ENCODE measurements around the gene MUC6.

Gene MUC6

GRCh38 chr11:1013631-1013935 is 22.9 kb downstream of the MUC6 start:
- over 99% methylated on average over 12 of the region's 12 CpGs for WGBS
- Histone ChIP-seq H4K91ac (ENCODE audit: low read length) (no peak overlapping the region), H2BK15ac (ENCODE audit: low read depth, poor library complexity, severe bottlenecking) (no peak overlapping the region), H2BK120ac (ENCODE audit: low read depth, low read length) (no peak overlapping the region), H3K36me3 (ENCODE audit: control insufficient read depth in 1 of 2, insufficient read depth in 2 of 2, low read depth in 1 of 2, low read length in 2 of 2) (peaks cover 44 to 85% of the 10 kb centered on the region in 2 experiments), H2AFZ (ENCODE audit: low read depth, low read length) (no peak overlapping the region), H3K9ac (ENCODE audit: low read length) (no peak overlapping the region), H3K4me3 (ENCODE audit: insufficient read depth in 1 of 2, low read depth in 1 of 2, low read length in 2 of 2) (no peak overlapping the region), H3K4ac (ENCODE audit: low read depth in 1 of 2, low read length in 2 of 2) (no peak overlapping the region), H3K14ac (ENCODE audit: low read length in 2 of 2) (no peak overlapping the region), H3K23ac (ENCODE audit: low read length in 2 of 2) (no peak overlapping the region), H3K27ac (ENCODE audit: low read length, poor library complexity, severe bottlenecking) (no peak overlapping the region), H3K4me2 (ENCODE audit: low read length, poor library complexity, severe bottlenecking) (no peak overlapping the region), H3K79me1 (replicated peaks; ENCODE audit: low read length, poor library complexity, severe bottlenecking) (peaks cover 50% of the 10 kb centered on the region), H2BK12ac (ENCODE audit: low read length in 2 of 2) (no peak overlapping the region), H3K27me3 (ENCODE audit: control insufficient read depth in 1 of 2, insufficient read depth in 1 of 2, low read length in 2 of 2) (no peaks in the 10 kb centered on the region), H2BK5ac (ENCODE audit: low read depth, low read length, poor library complexity, severe bottlenecking) (no peak overlapping the region), H3K4me1 (ENCODE audit: control insufficient read depth, insufficient read depth, low read depth, low read length) (peaks cover 8% of the 10 kb centered on the region), H4K8ac (ENCODE audit: low read length) (no peak overlapping the region), H3K18ac (ENCODE audit: low read depth in 1 of 2, low read length in 2 of 2) (no peak overlapping the region), H3K9me3 (ENCODE audit: control insufficient read depth, low read length) (no peaks in the 10 kb centered on the region), H2AK5ac (ENCODE audit: low read length, severe bottlenecking) (no peak overlapping the region)
- no peak for DNase-seq

GRCh38 chr11:1012740-1013630 is 23.5 kb downstream of the MUC6 start:
- Histone ChIP-seq H2AFZ (ENCODE audit: low read depth, low read length) (no peak overlapping the region), H3K4me2 (ENCODE audit: low read length, poor library complexity, severe bottlenecking) (no peak overlapping the region), H3K9me3 (ENCODE audit: control insufficient read depth, low read length) (no peaks in the 10 kb centered on the region), H2AK5ac (ENCODE audit: low read length, severe bottlenecking) (no peak overlapping the region), H3K4me1 (ENCODE audit: control insufficient read depth, insufficient read depth, low read depth, low read length) (peaks cover 11% of the 10 kb centered on the region), H3K14ac (ENCODE audit: low read length in 2 of 2) (no peak overlapping the region), H3K18ac (ENCODE audit: low read depth in 1 of 2, low read length in 2 of 2) (no peak overlapping the region), H3K27ac (ENCODE audit: low read length, poor library complexity, severe bottlenecking) (no peak overlapping the region), H2BK5ac (ENCODE audit: low read depth, low read length, poor library complexity, severe bottlenecking) (no peak overlapping the region), H4K91ac (ENCODE audit: low read length) (no peak overlapping the region), H3K27me3 (ENCODE audit: control insufficient read depth in 1 of 2, insufficient read depth in 1 of 2, low read length in 2 of 2) (no peaks in the 10 kb centered on the region), H3K79me1 (replicated peaks; ENCODE audit: low read length, poor library complexity, severe bottlenecking) (peaks cover 50% of the 10 kb centered on the region), H4K8ac (ENCODE audit: low read length) (no peak overlapping the region), H3K4me3 (ENCODE audit: insufficient read depth in 1 of 2, low read depth in 1 of 2, low read length in 2 of 2) (no peak overlapping the region), H3K9ac (ENCODE audit: low read length) (no peak overlapping the region), H2BK120ac (ENCODE audit: low read depth, low read length) (no peak overlapping the region), H3K23ac (ENCODE audit: low read length in 2 of 2) (no peak overlapping the region), H2BK15ac (ENCODE audit: low read depth, poor library complexity, severe bottlenecking) (no peak overlapping the region), H2BK12ac (ENCODE audit: low read length in 2 of 2) (no peak overlapping the region), H3K4ac (ENCODE audit: low read depth in 1 of 2, low read length in 2 of 2) (no peak overlapping the region), H3K36me3 (ENCODE audit: control insufficient read depth in 1 of 2, insufficient read depth in 2 of 2, low read depth in 1 of 2, low read length in 2 of 2) (peaks cover 50 to 88% of the 10 kb centered on the region in 2 experiments)
- WGBS = 92% methylated on average over 28 of the region's 28 CpGs
- DNase-seq = no peak

- H2BK15ac ChIP-seq (ENCODE audit: low read depth, poor library complexity, severe bottlenecking) = no peak overlapping the region
- no peak overlapping the region for H3K4ac ChIP-seq (ENCODE audit: low read depth in 1 of 2, low read length in 2 of 2)
- no peak overlapping the region for H3K23ac ChIP-seq (ENCODE audit: low read length in 2 of 2)
- no peak overlapping the region for H3K27ac ChIP-seq (ENCODE audit: low read length, poor library complexity, severe bottlenecking)
- no peaks in the 10 kb centered on the region for H3K9me3 ChIP-seq (ENCODE audit: control insufficient read depth, low read length)
- H2BK12ac ChIP-seq (ENCODE audit: low read length in 2 of 2) = no peak overlapping the region
- no peak overlapping the region for H4K91ac ChIP-seq (ENCODE audit: low read length)
- peaks cover 56 to 89% of the 10 kb centered on the region in 2 experiments for H3K36me3 ChIP-seq (ENCODE audit: control insufficient read depth in 1 of 2, insufficient read depth in 2 of 2, low read depth in 1 of 2, low read length in 2 of 2)
- peaks cover 15% of the 10 kb centered on the region for H3K4me1 ChIP-seq (ENCODE audit: control insufficient read depth, insufficient read depth, low read depth, low read length)
- H3K14ac ChIP-seq (ENCODE audit: low read length in 2 of 2) = no peak overlapping the region
- no peaks in the 10 kb centered on the region for H3K27me3 ChIP-seq (ENCODE audit: control insufficient read depth in 1 of 2, insufficient read depth in 1 of 2, low read length in 2 of 2)
- WGBS = 98% methylated on average over 17 of the region's 17 CpGs
- no peak overlapping the region for H2BK120ac ChIP-seq (ENCODE audit: low read depth, low read length)
- H3K4me3 ChIP-seq (ENCODE audit: insufficient read depth in 1 of 2, low read depth in 1 of 2, low read length in 2 of 2) = no peak overlapping the region
- H2AFZ ChIP-seq (ENCODE audit: low read depth, low read length) = no peak overlapping the region
- DNase-seq = no peak
- H2BK5ac ChIP-seq (ENCODE audit: low read depth, low read length, poor library complexity, severe bottlenecking) = no peak overlapping the region
- H3K79me1 ChIP-seq (replicated peaks; ENCODE audit: low read length, poor library complexity, severe bottlenecking) = peaks cover 49% of the 10 kb centered on the region
- H3K9ac ChIP-seq (ENCODE audit: low read length) = no peak overlapping the region
- H2AK5ac ChIP-seq (ENCODE audit: low read length, severe bottlenecking) = no peak overlapping the region
- no peak overlapping the region for H3K18ac ChIP-seq (ENCODE audit: low read depth in 1 of 2, low read length in 2 of 2)
- H4K8ac ChIP-seq (ENCODE audit: low read length) = no peak overlapping the region
- no peak overlapping the region for H3K4me2 ChIP-seq (ENCODE audit: low read length, poor library complexity, severe bottlenecking)
Measured at GRCh38 chr11:1012291-1012690, 24.2 kb downstream of the MUC6 start.

GRCh38 chr11:1011320-1011698 is 25.2 kb downstream of the MUC6 start:
- Histone ChIP-seq H2BK12ac (ENCODE audit: low read length in 2 of 2) (no peak overlapping the region), H3K9me3 (ENCODE audit: control insufficient read depth, low read length) (no peaks in the 10 kb centered on the region), H2BK5ac (ENCODE audit: low read depth, low read length, poor library complexity, severe bottlenecking) (no peak overlapping the region), H3K27ac (ENCODE audit: low read length, poor library complexity, severe bottlenecking) (no peak overlapping the region), H3K23ac (ENCODE audit: low read length in 2 of 2) (no peak overlapping the region), H4K8ac (ENCODE audit: low read length) (no peak overlapping the region), H2BK120ac (ENCODE audit: low read depth, low read length) (no peak overlapping the region), H3K4ac (ENCODE audit: low read depth in 1 of 2, low read length in 2 of 2) (no peak overlapping the region), H4K91ac (ENCODE audit: low read length) (no peak overlapping the region), H3K4me3 (ENCODE audit: insufficient read depth in 1 of 2, low read depth in 1 of 2, low read length in 2 of 2) (no peak overlapping the region), H3K4me1 (ENCODE audit: control insufficient read depth, insufficient read depth, low read depth, low read length) (peaks cover 15% of the 10 kb centered on the region), H3K14ac (ENCODE audit: low read length in 2 of 2) (no peak overlapping the region), H2AFZ (ENCODE audit: low read depth, low read length) (no peak overlapping the region), H3K9ac (ENCODE audit: low read length) (no peak overlapping the region), H3K18ac (ENCODE audit: low read depth in 1 of 2, low read length in 2 of 2) (no peak overlapping the region), H2BK15ac (ENCODE audit: low read depth, poor library complexity, severe bottlenecking) (no peak overlapping the region), H3K4me2 (ENCODE audit: low read length, poor library complexity, severe bottlenecking) (no peak overlapping the region), H3K36me3 (ENCODE audit: control insufficient read depth in 1 of 2, insufficient read depth in 2 of 2, low read depth in 1 of 2, low read length in 2 of 2) (peaks cover 65 to 93% of the 10 kb centered on the region in 2 experiments), H3K79me1 (replicated peaks; ENCODE audit: low read length, poor library complexity, severe bottlenecking) (peaks cover 46% of the 10 kb centered on the region), H2AK5ac (ENCODE audit: low read length, severe bottlenecking) (no peak overlapping the region), H3K27me3 (ENCODE audit: control insufficient read depth in 1 of 2, insufficient read depth in 1 of 2, low read length in 2 of 2) (no peaks in the 10 kb centered on the region)
- WGBS = 95% methylated on average over 17 of the region's 17 CpGs
- no peak for DNase-seq

All from mesenchymal stem cell (in vitro differentiated cells and primary cell).